ENCODE measurements around the gene TNFRSF6B.

Gene TNFRSF6B

DNA sequence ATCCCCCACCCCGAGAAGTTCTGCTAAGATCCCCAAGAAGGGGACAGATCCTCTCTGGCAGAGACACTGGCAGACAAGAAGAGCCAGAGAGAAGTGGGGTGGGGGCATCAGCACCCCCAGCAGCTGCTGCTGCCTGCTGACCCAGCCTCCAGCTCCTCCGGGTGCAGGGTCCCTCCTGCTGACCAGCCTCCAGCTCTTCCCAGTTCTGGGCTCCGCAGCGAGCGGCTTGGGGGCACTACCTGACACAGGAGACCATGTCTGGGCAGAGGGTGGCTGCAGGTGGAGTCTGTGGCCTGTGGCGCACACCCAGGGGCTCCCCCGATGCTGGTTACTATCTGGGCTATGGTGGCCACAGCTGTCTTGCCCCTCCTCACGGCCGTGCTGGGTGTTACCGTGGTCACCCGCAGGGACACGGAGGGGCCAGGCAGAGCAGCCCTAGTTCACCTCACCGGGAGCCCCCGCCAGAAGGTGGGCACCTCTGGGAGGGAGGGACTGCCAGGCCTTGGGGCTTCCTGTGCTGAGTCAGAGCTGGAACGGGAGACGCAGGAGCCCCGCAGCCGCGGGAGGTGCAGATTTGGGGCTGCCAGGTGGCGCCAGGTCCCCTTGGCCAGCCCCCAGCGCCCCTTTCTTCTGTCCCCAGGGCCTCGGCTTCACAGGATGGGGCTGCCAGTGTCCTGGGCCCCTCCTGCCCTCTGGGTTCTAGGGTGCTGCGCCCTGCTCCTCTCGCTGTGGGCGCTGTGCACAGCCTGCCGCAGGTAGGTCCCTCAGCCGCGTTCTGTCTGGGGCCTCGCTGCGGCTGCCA lies 40.6 kb downstream of the TNFRSF6B start:
- peak; percentile 41 for DNase-seq

DNA sequence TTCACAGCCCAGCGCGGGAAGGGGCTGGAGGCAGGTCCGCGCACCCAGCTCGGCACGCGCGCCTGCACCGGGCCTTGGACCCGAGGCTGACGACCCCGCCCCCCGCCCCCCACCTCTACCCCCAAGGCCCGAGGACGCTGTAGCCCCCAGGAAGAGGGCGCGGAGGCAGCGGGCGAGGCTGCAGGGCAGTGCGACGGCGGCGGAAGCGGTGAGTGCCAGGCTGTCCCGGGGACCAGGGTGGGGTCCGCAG lies 41.2 kb downstream of the TNFRSF6B start:
- Histone ChIP-seq H3K79me2 (ENCODE audit: insufficient read depth, low read length) (peaks cover 20% of the 10 kb centered on the region), H3K36me3 (ENCODE audit: insufficient read depth, low read length) (peaks cover 79% of the 10 kb centered on the region), H2AFZ (ENCODE audit: low read depth, low read length) (no peak overlapping the region), H4K20me1 (ENCODE audit: insufficient read depth, low read length) (peaks cover 56% of the 10 kb centered on the region), H3K9ac (ENCODE audit: low read depth, low read length) (no peak overlapping the region), H3K4me1 (ENCODE audit: insufficient read depth, low read length) (peaks cover 22% of the 10 kb centered on the region), H3K9me3 (ENCODE audit: insufficient read depth, low read length, severe bottlenecking) (no peaks in the 10 kb centered on the region), H3K4me3 (ENCODE audit: low read depth in 1 of 2, low read length in 2 of 2) (no peak overlapping the region), H3K4me2 (ENCODE audit: insufficient read depth, low read length) (no peak overlapping the region), H3K27ac (ENCODE audit: low read length) (no peak overlapping the region), H3K27me3 (ENCODE audit: insufficient read depth, low read length, poor library complexity) (no peaks in the 10 kb centered on the region)
- ATAC-seq (ENCODE audit: insufficient read depth, low read depth) (no peak), DNase-seq (no peak)
- TF ChIP-seq CTCF (IDR thresholded peaks at IDR 0.05; ENCODE audit: borderline replicate concordance, extremely low read depth, low read length, poor library complexity, severe bottlenecking), result no peak

More for the DNA sequence above, 40.6 kb downstream of the TNFRSF6B start:
- Histone ChIP-seq H2AFZ (ENCODE audit: low read depth, low read length) (no peak overlapping the region), H3K4me2 (ENCODE audit: insufficient read depth, low read length) (no peak overlapping the region), H3K4me1 (ENCODE audit: insufficient read depth, low read length) (peaks cover 22% of the 10 kb centered on the region), H3K27ac (ENCODE audit: low read length) (no peak overlapping the region), H3K9ac (ENCODE audit: low read depth, low read length) (no peak overlapping the region), H3K27me3 (ENCODE audit: insufficient read depth, low read length, poor library complexity) (no peaks in the 10 kb centered on the region), H3K36me3 (ENCODE audit: insufficient read depth, low read length) (peaks cover 78% of the 10 kb centered on the region), H4K20me1 (ENCODE audit: insufficient read depth, low read length) (peaks cover 61% of the 10 kb centered on the region), H3K4me3 (ENCODE audit: low read depth in 1 of 2, low read length in 2 of 2) (no peak overlapping the region), H3K79me2 (ENCODE audit: insufficient read depth, low read length) (peaks cover 24% of the 10 kb centered on the region), H3K9me3 (ENCODE audit: insufficient read depth, low read length, severe bottlenecking) (no peaks in the 10 kb centered on the region)
- TF ChIP-seq EZH2 (IDR thresholded peaks at IDR 0.05; ENCODE audit: borderline replicate concordance, low read depth, low read length, severe bottlenecking) (no peak), CTCF (IDR thresholded peaks at IDR 0.05; ENCODE audit: borderline replicate concordance, extremely low read depth, low read length, poor library complexity, severe bottlenecking) (no peak)
- ATAC-seq (ENCODE audit: insufficient read depth, low read depth), result no peak

DNA sequence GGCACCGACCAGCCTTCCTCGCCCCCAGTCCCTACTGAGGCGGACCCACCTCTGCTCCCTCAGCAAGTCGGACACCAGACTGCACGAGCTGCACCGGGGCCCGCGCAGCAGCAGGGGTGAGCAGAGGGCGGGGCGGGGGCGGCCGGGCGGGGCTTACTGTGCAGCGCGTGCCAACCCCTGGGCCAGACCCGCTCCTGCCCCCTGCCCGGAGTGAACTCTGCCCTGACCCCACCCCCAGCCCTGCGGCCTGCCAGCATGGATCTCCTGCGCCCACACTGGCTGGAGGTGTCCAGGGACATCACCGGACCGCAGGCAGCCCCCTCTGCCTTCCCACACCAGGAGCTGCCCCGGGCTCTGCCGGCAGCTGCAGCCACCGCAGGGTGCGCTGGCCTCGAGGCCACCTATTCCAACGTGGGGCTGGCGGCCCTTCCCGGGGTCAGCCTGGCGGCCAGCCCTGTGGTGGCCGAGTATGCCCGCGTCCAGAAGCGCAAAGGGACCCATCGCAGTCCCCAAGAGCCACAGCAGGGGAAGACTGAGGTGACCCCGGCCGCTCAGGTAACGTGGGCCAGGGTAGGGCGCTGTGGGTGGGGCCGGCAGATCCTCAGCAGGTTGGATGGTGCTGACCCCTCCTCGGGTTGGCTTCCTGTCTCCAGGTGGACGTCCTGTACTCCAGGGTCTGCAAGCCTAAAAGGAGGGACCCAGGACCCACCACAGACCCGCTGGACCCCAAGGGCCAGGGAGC lies 41.7 kb downstream of the TNFRSF6B start:
- DNase-seq (no peak), ATAC-seq (ENCODE audit: insufficient read depth, low read depth) (no peak)
- Histone ChIP-seq H3K4me2 (ENCODE audit: insufficient read depth, low read length) (no peak overlapping the region), H3K9ac (ENCODE audit: low read depth, low read length) (no peak overlapping the region), H3K27me3 (ENCODE audit: insufficient read depth, low read length, poor library complexity) (no peaks in the 10 kb centered on the region), H3K4me3 (ENCODE audit: low read depth in 1 of 2, low read length in 2 of 2) (no peak overlapping the region), H3K36me3 (ENCODE audit: insufficient read depth, low read length) (peaks cover 77% of the 10 kb centered on the region), H3K27ac (ENCODE audit: low read length) (no peak overlapping the region), H3K9me3 (ENCODE audit: insufficient read depth, low read length, severe bottlenecking) (no peaks in the 10 kb centered on the region), H2AFZ (ENCODE audit: low read depth, low read length) (no peak overlapping the region), H3K4me1 (ENCODE audit: insufficient read depth, low read length) (peaks cover 22% of the 10 kb centered on the region), H3K79me2 (ENCODE audit: insufficient read depth, low read length) (peaks cover 15% of the 10 kb centered on the region), H4K20me1 (ENCODE audit: insufficient read depth, low read length) (peaks cover 53% of the 10 kb centered on the region)
- TF ChIP-seq CTCF (IDR thresholded peaks at IDR 0.05; ENCODE audit: borderline replicate concordance, extremely low read depth, low read length, poor library complexity, severe bottlenecking), result no peak
- no peak for TF ChIP-seq EZH2 (IDR thresholded peaks at IDR 0.05; ENCODE audit: borderline replicate concordance, low read depth, low read length, severe bottlenecking)
